ENCODE results near the gene ZNF827.

DNA sequence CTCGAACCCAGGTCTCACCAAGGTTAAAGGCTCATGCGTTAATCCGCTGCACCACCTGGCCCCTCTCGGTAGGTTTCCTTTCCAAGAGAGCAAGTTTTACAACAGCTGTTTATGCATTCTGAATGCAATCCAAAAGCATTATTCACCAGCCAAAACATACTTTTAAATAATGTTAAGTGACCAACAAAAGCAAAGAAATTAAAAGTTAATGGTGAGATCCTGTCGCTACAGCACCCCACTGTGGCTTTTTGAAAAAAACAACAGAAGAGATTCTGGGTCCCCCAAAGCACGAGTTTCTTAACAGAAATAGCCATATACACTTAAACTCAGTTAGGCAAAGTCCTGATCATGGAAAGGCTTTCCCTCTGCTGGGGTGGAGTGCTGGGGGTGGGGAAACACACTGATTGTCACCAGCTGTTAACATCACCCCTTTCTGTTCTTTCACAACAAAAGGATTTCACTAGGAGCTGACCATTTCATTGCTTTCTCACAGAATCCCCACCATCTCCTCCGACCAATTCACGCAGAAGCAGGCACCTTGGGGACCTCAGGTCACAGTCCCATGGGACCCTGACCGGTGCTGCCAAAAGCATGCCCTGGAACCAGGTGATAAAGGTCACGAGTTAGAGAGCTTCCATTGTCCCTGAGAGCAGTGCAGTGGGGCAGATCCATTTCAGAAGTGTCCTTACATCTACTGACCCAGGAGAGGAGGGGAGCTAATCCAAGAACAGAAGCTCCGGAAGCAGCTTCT, 51.2 kb downstream of the ZNF827 start:
- TF ChIP-seq, protein P1, sequence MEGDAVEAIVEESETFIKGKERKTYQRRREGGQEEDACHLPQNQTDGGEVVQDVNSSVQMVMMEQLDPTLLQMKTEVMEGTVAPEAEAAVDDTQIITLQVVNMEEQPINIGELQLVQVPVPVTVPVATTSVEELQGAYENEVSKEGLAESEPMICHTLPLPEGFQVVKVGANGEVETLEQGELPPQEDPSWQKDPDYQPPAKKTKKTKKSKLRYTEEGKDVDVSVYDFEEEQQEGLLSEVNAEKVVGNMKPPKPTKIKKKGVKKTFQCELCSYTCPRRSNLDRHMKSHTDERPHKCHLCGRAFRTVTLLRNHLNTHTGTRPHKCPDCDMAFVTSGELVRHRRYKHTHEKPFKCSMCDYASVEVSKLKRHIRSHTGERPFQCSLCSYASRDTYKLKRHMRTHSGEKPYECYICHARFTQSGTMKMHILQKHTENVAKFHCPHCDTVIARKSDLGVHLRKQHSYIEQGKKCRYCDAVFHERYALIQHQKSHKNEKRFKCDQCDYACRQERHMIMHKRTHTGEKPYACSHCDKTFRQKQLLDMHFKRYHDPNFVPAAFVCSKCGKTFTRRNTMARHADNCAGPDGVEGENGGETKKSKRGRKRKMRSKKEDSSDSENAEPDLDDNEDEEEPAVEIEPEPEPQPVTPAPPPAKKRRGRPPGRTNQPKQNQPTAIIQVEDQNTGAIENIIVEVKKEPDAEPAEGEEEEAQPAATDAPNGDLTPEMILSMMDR (IDR thresholded peaks at IDR 0.05; ENCODE audit: low read depth, low read length, poor library complexity, severe bottlenecking): no peak
- no peak for TF ChIP-seq EZH2phosphoT487 (IDR thresholded peaks at IDR 0.05; ENCODE audit: borderline replicate concordance, low read length)
